Medulla oblongata (tissue), 1 donor: ENCODE data around the gene PTPRR.
A peak's percentile ranks its signal among the peaks of the same experiment; 100 is the strongest.
"Not testable (repeated sequence)": the region's sequence is repeated elsewhere in the genome, so short reads cannot be mapped to it uniquely, and the experiment has no call there.

Experiments
- DNase-seq: peaks from one replicate; pipeline ENCODE4 v3.0.0-alpha.2; 2015; ENCODE audit errors: extremely low spot score

The PTPRR gene

DNA sequence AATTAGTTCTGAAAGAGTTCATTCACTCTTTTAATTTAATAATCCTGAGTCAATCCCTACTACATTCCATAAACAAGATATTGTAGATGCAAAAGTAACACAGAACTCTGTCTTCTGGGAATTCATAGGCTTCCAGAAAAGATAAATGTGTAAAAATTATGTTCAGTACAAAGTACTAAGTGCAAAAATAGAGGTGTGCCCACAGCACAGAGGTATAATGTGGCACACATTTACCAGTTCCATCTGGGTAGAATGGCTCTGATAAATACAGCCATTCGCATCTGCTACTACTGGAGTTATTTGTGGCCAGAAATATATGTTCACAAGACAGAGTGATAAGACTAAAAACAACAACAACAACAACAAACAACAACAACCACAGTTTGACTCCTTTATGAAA is 171.7 kb downstream of the PTPRR start:
- DNase-seq, result no peak

DNA sequence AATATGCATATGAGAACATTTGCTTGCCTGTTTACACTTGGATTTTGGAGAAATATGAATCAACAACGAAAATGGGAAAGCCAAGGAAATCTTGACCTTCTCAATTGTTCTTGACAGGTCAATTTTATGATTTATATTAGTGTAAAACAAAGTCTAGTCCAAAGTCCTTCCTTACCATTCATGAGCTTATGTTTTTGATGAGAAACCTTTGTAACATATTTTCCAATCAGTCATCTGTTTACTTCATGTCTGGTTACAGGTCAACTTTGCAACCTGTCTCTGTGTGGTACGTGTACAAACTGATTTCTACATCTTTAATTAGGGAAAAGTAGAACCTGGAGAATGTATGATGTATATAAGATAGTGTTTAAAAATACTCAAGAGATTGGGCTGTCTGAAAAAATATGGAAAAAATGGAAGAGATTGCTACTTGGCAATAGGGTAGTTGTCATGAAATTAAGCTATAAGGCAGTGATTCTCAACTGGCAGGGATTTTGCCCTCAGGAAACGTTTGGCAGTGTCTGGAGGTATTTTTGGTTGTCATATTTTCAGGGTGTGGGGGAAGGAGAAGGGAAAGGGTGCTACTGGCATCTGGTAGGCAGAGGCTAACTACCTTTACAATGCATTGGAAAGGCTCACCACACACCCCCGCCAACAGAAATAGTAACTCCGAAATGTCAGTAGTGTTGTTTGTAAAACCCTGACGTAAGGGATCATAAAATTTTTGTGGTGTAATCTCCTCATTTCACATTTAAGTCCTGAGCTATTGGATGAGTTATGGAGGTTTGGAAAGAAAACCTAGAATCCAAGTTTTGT is 172.9 kb downstream of the PTPRR start:
- DNase-seq, result no peak

DNA sequence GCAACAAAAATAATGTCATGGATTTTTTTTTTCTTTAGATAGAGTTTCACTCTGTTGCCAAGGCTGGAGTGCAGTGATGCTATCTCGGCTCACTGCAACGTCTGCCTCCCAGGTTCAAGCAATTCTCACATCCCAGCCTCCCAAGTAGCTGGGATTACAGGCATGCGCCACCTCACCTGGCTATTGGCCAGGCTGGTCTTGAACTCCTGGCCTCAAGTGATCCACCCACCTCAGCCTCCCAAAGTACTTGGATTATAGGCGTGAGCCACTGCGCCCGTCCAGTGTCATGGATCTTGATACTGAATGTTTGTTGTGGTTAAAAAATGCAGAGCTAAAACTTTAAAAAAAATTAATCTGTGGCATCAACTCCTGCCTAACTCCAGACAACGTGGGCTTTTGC is 175.5 kb downstream of the PTPRR start:
- DNase-seq, result no peak

DNA sequence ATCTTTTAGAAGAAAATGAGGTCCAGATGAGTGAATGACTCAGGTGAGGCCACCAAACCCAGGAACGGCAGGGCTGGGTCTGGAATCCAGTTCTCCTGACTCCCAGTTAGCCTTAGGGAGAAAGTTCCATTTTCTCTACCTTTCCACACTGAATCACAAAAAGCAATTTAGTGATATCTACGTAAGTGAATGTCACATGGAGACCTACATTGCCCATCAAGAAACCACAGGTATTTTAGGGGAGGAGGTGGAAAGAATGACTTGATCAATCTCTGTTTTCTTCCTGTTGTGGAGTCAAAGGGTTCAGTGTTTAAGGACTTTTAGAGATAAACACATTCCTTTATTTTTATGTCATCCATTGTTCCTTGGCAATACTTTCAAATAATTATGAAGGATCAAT is 176.4 kb downstream of the PTPRR start:
- DNase-seq, result no peak

DNA sequence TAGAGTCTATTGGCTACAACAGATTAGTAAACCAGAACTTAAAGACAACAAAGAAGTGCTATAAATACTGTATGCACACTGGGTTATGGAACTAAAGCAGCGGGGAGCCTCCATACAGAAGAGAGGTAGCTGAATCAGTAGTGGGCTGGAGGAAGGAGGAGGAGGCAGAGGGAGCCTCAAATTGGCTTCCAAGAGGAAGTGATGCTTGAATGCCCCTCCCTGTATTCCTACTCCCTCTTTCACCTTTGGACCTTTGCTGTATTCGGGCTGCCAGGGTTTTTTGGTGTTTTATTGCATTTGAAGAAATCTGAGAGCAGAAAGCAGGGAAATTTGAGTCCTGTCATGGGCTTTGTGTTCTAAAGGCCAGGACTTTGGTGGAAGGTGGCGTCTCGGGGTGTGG is 179.3 kb downstream of the PTPRR start:
- DNase-seq, result no peak

DNA sequence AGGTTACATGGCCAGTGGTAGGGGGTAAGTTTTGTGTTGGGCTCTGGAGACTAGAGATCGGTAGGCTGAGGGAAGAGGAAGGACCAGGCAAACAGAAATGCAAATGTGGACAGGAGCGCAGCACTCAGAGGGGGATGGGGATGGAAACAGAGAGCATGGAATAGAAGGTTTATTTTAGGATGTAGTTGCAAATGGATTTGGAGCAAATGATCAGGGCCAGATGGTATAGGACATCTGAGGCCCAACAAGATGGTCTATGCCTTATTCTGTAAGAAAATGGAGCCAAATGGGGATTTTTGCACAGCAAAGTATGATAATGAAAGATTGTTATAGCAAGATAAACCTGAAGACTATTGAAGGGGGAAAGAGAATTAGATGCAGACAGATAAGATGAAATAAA is 180.8 kb downstream of the PTPRR start:
- no peak for DNase-seq

DNA sequence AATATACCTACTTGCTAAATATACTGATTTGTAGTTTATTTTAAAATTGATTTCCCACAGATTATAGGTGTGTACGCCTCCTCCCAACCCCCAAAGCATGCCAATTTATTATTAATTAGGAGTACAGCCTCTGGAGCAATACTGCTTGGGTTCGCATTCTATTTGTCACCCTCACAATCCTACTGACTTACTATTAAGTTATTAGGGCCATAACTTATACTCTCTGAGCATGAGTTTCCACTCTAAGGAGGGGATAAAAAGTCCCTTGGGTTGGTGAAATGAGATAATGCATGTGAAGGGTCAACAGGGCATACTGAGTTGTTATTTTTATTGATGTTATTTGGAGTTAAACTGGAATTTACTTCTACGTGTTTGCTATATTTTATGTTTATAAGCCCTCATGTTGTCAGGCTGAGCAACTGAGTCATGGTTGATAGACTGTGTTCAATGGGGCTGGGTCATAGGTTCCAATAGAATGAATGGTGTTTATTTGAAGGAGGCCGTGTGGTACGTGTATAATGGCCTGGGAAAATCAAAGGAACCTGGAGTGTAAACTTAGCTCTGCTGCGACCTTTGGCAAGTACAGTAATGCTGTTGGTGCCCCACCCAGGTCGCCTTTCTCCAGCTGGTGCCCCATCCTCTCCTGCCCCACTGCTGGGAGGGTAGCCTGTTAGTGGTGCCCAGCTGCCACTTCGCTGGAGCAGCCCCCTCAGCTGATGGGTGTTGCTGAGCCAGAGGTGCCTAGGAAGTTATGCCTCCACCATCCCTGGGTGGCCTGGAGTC is 184.0 kb downstream of the PTPRR start:
- DNase-seq, result no peak

DNA sequence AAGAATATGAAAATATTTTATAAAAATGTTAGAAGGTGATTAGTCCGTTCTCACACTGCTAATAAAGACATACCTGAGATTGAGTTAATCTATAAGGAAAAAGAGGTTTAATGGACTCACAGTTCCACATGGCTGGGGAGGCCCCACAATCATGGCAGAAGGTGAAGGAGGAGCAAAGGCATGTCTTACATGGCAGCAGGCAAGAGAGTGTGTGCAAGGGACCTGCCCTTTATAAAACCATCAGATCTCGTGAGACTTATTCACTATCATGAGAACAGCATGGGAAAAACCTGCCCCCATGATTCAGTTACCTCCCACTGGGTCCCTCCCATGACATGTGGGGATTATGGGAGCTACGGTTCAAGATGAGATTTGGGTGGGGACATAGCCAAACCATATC is 185.3 kb downstream of the PTPRR start:
- DNase-seq, result not testable (repeated sequence)

DNA sequence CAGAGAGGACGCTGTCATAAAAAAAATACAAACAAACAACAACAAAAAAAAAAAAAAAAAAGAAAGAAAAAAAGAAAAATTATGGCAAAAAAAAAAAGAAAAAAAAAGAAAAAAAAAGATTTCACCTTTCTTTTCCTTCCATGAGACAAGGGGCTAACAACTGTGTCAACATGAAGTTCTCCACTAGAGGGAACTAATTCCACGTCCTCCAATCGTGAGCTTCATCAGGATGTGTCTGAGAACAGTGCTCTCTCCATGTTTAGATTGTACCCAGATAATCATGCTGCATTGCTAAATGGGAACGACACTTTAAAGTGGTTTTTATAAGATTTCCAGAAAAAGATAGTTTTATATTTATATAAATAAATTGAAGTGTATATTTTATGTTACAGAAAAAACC is 187.2 kb downstream of the PTPRR start:
- DNase-seq, result peak; percentile 91

DNA sequence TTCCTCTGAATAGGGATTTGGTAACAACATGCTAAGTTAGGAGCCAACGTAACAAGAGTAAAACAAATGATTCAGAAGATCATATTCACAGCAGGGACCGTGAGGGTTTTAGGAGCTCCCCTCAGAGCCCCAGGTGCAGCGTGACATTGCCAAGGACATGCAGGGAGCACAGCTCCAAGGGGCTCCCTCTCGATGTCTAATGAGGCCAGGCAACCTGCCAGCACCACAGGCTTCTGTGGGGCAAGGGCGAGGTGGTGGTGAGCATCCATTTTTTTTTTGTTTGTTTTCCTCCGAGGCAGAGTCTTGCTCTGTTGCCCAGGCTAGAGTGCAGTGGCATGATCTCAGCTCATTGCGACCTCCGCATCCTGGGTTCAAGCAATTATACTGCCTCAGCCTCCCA is 188.3 kb downstream of the PTPRR start:
- DNase-seq, result no peak

DNA sequence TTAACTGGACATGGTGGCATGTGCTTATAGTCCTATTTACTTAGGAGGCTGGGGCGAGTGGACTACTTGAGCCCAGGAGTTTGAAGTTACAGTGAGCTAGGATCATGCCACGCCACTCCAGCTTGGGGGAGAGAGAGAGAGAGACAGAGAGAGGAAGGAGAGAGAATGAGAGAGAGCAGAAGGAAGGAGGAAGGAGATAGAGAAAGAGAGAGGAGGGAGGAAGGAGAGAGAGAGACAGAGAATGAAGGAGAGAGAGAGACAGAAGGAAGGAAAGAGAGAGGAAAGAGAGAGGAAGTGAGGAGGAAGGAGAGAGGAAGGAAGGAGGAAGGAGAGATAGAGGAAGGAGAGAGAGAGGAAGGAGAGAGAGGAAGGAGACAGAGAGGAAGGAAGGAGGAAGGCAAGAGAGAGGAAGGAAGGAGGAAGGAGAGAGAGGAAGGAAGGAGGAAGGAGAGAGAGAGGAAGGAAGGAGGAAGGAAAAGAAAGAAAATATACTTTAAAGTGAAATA is 189.8 kb downstream of the PTPRR start:
- DNase-seq, result no peak

DNA sequence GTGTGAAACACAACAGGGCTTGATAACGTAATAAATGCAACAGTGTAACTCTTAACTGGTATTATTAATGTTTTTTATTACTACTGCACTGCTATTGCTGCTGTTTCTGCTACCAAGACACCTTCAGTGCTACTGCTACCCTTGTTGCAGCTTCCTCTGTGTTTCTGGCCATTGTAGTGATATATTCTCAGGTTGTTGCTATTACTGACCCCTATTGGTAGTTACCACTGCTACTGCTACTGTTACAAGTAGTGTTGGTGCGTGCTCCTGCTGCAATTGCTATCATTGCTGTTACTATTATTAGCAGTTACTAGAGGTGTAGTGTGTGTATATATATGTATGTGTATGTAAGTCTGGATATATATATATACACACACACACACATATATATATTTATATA is 196.1 kb downstream of the PTPRR start:
- no peak for DNase-seq

DNA sequence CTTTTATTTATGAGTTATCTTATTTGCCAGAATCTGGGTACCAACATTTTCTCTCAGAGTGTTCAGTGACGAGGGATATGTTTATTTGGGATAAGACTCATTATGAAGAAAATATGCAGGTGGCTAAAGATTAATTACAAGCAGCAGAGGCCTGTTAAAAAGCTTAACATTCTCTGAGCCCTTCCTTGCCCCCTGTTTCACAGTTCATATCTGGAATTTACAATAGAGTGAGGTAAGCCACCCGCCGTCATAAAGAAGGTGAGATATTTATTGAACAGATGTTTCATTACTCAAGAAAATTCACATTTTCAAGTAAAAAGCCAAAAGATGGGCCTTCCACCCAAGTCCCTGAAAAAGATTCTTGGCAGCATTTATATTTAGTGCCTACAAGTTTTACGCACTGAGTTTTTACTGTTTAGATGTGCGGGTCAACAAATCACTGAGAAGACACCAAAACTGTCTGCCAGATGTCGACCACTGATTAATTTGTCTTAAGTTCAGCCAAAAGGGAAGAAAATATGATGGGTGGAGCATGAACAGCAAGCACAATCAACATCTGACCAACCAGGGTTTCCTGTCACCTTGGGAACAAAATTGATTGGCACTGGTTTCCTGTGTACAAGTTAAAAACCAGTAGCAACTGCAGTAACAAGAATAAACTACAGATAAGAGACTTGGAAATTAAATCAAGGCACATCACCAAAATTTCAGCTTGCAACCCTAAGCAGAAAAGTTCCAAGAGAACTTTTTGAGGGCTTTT is 197.8 kb downstream of the PTPRR start:
- DNase-seq, result no peak

DNA sequence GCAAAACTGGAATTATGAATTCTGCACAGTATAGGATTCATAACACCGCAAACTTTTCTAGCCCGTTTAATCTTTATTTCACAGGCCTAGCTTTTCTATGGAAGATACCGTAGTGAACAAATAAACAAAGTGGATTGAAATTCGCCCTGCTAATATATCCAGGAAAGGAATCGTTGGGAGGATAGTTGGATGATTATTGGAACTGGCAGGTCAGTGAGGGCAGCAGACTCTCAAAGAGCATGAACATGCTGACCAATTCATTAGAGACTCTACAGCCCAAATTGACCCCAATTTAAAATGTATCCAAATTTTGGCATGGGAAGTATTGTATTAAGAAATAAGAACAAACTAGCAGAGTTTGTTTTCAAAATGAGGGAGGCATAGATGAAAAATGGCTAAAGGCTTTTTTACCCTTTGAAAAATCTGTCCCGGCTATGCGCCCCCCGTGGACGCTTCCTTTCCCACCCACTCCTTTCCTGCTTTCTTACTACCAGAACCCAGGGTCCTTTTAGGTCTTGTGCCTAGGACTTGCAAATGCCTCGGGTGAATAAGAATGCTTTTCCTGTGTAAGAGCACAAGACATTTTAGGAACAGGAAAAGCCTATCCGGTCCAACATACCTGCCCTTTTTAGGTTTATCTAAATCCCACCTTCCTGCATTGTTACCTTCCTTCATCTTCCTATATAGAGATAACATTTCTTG is 198.7 kb downstream of the PTPRR start:
- DNase-seq, result no peak

DNA sequence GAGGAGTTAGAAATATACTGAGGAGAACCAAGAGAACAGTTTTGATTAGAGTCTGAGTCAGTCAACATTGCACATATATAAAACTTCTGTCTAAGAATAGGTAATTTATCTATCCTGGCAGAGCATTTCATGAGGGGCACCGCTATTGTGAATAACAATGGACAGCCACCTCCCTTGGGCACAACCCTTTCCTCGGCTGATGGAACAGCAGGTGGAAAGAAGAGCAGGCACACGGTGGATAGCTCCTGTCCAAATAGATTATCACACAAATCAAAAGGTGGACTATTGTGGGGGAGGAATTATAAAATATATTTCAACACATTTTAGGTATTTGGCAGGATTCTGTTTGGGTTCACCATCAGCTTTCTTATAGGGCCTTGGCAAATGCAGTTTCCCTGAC is 199.3 kb downstream of the PTPRR start:
- no peak for DNase-seq

DNA sequence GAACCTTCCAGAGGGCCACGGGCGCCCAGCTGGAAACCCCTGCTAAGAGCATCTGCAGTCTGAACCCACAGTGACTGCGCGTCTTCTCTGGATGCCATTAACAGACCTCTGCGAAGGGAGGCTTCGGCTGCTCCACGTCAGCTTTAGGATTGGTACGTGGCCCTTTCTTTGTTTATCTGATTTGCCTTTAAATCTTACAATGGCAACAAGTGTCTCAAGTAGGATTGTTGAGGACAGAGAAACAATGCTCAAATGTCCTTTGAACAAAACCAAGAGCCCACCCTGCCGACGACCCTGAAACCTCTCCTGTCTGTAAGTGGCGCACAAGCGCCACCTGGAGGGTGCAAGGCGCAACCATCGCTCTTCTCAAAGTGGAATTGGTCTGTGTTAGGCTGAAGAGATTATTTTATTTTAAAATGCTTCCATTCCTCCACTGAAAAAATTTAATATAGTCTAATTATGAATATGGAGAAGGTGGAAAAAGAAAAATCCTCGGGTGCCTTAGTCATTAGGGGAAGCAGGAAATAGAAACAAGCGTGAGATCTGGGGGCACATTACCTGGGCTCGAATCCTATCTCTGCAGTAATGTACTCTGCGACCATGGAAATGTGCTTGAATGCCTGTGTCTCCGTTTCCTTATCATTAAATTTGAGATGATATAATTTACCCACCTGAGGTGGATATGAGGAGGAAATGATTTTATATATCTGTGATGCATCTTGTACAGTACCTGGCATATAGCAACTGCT is 200.7 kb downstream of the PTPRR start:
- DNase-seq, result peak; percentile 69

DNA sequence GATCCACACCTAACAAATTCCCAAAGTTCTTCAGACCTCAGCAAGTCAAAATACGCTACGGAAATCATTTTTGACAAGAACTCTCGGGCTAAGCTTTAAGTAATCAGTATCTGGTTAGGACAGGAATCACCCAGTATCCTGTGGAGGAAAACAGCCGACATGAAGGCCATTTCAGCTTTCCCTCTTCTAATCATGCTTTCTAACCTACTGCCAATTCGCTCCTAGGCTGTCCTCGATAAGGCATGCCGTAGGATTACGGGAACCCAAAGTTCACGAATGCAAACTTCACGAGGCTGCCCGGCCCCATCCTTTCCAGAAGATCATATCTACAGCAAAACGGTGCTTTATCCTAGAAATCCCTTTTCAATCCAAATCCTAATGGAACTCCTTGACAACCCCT is 201.5 kb downstream of the PTPRR start:
- no peak for DNase-seq

DNA sequence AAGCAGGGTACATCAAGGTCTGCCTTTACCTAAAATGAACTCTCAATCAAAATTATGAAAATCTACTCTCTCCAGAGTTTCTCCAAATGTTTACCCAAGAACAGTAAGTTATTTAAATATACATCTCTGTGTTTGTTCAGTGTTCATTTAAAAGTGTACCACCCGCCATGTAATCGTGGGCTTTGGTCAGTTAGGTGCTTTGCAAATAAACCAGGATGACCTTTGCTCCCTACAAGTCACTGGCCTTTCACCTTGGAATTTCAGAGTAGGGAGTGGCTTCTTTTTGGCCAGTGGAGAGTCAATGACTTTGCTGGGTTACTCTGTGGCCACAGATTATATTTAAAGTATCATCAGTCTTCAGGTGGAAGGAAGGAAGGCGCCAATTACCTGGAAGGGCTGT is 208.7 kb downstream of the PTPRR start:
- DNase-seq, result no peak

DNA sequence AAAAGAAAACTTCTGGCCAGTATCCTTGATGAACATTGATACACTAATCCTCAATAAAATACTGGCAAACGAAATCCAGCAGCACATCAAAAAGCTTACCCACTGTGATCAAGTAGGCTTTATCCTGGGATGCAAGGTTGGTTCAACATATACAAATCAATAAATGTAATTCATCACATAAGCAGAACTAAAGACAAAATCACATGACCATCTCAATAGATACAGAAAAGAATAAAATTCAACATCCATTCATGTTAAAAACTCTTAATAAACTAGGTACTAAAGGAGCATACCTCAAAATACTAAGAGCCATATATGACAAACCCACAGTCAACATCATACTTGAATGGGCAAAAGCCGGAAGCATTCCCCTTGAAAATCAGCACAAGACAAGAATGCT is 211.5 kb downstream of the PTPRR start:
- DNase-seq, result no peak

DNA sequence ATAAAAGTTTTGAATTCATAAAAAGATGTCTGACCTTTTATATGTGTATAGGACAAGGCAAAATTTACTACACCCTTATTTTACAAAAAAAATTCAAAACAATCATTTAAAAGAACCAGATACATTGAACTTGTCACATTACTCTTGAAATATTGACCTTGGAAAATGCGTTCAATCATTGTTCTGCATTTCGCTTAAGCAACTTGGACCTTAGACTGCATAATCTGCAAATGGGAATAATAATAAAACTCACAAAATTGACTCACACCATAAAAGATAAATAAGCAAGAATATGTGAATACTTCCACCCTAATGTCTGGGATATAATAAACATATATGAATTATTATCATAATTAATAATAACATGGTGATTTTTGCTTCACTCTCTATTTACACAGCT is 213.9 kb downstream of the PTPRR start:
- DNase-seq, result no peak

DNA sequence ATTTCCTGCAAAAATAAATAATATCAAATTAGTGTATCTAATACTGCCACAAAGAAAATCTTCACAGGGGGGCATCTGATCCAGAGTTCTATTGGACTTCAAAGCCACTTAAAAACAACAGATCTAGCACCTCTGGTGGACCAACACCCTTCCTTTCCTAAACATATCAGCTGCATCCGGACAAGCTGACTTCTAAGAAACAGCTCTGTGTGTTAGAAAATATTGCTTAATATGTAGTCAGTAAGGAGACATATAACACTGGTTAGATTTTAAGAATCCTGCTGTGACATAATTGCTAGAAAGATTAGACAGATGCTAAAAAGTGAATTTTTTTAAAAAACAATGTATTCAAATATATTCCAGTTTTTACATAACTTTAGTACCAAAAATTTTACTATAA is 222.2 kb downstream of the PTPRR start:
- no peak for DNase-seq
